K562 (cell line): Measurements from ENCODE around the gene CHCHD10. TPM values are rescaled to one million over a fixed set of nuclear protein-coding genes. Genes with fewer than 3 reads are reported as not detected.

Experiments used
- CXXC5 ChIP-seq: fragments of 250-450 bp; sonication (Bioruptor Pico); IDR thresholded peaks from 2 replicates; pipeline ENCODE4 v1.8.0; 2022; ENCODE audit warnings: inconsistent platforms, mild to moderate bottlenecking, moderate library complexity
- HOXB6 ChIP-seq: fragments of 250-450 bp; sonication (Bioruptor Pico); IDR thresholded peaks from 2 replicates; pipeline ENCODE4 v1.5.1; 2022; ENCODE audit warnings: mild to moderate bottlenecking, borderline replicate concordance
- MAX ChIP-seq: sonication (generic); formaldehyde crosslinking; IDR thresholded peaks from 2 replicates; pipeline ENCODE4 v1.9.0; 2022; ENCODE audit warnings: mild to moderate bottlenecking, missing genetic modification reagents
- polyA plus RNA-seq, 8 experiments: library from polyadenylated mRNA; depleted of rRNA in 4 of 8; stranded (reverse) in 5 of 8; unstranded in 3 of 8; fragments of >200 nt; fragmentation: Nextera tagmentation in 2 of 8; fragmentation: Illumina TruSeq in 1 of 8; extraction: Ambion mirVana in 2 of 8; extraction: Trizol in 1 of 8; gene quantifications; 2 replicates each; pipeline versions ENCODE4 v1.2.1 to v1.2.3, GENCODE V29; 2011 to 2014; ENCODE audit warnings: inconsistent platforms in 1 of 8, missing spikeins in 1 of 8
- total RNA-seq, 7 experiments: library from RNA; depleted of rRNA in 6 of 7; stranded (reverse); fragments of >200 nt in 6 of 7; fragmentation: Illumina TruSeq in 2 of 7; extraction: Trizol in 2 of 7; gene quantifications; 2 replicates each; pipeline versions ENCODE4 v1.2.1 to v1.2.3, GENCODE V29; 2011 to 2021; ENCODE audit warnings: low replicate concordance in 1 of 7
- TF ChIP-seq, protein P1 (sequence below), 2 experiments: fragments of 450-650 bp; IDR thresholded peaks; 2 replicates each; pipeline ENCODE4 v1.6.1; 2016; ENCODE audit warnings: mild to moderate bottlenecking in 2 of 2, borderline replicate concordance in 1 of 2, low read depth in 1 of 2, moderate library complexity in 1 of 2

Gene CHCHD10
- total and polyA plus RNA-seq, 9 of the 15 experiments (the other 6 are each of a cell fraction or from before 2014, with no cell fraction given): 15.2 to 292 (median 102) TPM

DNA sequence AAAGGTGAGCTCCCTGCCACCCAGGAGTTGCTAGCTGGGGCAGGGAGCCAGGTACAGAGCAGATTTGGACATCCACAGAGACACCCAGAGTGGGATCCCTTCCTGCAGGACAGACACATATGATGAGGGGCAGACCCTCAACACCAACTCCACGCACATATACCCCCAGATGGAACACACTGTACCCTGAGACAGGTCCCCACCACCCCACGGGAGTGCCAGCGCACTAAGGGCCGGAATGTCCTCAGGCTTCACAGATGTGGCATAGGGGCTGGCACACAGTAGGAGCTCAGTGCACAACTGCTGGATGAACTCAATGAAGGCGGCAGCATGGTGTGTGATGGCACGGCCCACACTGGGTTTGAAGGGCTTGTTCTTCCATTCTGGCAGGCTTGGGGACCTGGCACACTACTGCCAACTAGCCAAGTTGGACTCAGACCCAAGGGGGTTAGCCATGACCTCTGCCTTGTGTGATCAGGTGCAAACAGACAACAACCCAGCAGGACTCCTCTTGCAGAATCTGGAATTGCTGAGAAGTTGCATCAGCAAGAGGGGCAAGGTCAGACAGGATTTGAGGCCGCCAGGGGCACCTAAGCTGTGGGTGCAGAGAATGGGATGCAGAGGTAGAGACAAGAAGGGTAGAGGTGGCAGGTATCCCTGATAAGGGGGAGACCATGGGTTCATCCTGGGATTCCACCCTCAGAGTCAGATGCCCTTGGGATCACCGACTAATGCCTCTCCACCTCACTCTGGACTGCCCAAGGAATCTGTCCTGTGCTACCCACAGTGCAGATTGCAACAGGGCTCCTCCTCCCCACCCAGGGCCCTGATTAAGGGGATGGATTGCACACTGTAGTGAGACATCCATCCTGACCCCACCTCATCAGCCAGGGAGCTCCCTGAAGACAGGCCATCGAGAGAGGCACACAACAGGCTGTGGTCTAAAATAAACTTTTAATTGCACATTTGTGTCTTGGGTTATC lies 2.6 kb downstream of the CHCHD10 start (continued):
- TF ChIP-seq, protein P1, sequence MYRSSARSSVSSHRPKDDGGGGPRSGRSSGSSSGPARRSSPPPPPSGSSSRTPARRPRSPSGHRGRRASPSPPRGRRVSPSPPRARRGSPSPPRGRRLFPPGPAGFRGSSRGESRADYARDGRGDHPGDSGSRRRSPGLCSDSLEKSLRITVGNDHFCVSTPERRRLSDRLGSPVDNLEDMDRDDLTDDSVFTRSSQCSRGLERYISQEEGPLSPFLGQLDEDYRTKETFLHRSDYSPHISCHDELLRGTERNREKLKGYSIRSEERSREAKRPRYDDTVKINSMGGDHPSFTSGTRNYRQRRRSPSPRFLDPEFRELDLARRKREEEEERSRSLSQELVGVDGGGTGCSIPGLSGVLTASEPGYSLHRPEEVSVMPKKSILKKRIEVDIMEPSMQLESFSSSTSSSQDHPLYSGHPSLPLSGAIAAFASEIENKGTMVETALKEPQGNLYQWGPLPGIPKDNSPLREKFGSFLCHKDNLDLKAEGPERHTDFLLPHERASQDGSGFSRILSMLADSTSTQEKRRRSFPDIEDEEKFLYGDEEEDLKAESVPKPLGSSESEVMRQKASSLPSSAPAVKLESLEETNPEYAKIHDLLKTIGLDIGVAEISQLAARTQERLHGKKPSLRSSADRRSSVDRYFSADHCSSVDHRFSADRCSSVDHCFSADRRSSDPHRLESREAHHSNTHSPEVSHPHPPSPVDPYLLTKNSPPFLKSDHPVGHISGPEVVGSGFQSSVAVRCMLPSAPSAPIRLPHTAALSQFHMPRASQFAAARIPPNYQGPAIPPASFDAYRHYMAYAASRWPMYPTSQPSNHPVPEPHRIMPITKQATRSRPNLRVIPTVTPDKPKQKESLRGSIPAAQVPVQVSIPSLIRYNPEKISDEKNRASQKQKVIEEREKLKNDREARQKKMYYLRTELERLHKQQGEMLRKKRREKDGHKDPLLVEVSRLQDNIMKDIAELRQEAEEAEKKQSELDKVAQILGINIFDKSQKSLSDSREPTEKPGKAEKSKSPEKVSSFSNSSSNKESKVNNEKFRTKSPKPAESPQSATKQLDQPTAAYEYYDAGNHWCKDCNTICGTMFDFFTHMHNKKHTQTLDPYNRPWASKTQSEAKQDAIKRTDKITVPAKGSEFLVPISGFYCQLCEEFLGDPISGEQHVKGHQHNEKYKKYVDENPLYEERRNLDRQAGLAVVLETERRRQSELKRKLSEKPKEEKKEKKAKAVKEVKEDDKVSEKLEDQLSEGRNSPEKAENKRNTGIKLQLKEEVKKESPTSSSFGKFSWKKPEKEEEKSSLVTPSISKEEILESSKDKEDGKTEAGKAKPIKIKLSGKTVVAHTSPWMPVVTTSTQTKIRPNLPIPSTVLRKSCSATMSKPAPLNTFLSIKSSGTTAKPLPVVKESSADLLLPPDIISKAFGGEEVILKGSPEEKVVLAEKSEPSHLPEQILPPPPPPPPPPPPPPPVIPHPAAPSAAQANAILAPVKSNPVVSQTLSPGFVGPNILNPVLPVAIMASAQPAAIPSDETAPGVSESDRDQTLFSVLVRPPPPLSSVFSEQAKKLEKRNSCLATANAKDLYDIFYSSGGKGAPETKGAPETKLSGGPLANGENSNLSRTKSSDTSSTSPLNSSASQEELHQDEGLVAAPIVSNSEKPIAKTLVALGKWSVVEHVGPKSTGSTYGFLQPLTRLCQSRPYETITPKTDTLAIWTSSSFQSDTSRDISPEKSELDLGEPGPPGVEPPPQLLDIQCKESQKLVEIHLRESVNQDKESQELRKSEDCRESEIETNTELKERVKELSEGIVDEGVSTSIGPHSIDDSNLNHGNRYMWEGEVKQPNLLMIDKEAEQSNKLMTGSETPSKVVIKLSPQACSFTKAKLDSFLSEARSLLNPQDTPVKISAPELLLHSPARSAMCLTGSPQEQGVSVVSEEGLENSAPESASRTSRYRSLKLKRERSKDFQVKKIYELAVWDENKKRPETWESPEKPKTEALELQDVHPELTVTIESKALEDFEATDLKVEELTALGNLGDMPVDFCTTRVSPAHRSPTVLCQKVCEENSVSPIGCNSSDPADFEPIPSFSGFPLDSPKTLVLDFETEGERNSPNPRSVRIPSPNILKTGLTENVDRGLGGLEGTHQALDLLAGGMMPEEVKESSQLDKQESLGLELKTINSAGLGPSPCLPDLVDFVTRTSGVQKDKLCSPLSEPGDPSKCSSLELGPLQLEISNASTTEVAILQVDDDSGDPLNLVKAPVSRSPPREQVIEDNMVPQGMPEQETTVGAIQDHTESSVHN (IDR thresholded peaks at IDR 0.05; ENCODE audit: borderline replicate concordance in 1 of 2, low read depth in 1 of 2): no peak
- TF ChIP-seq MAX (no peak), HOXB6 (CRISPR knock-in tag) (no peak), CXXC5 (CRISPR knock-in tag) (peak; percentile 43)
